ENCODE results near the gene NPHS2.
"Not testable (repeated sequence)": the region's sequence is repeated elsewhere in the genome, so short reads cannot be mapped to it uniquely, and the experiment has no call there.

The NPHS2 gene

DNA sequence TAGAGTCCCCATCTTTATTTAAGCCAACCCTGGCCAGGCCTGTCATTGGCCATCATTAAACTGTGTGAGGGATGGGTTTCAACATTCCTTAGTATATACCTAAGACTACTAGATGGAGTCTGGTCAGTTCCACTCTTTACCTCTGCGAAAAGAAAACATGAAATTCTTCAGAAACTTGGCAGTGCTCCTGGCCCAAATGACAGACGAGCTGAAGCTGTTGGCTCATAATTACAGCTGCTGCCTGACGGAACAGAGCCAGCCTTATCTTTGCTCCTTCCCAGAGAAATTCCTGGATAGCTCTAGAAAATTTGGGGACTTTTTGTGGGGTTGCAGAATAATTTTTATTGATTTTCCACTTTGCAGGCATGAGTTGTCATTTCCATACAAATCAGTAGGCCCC lies 30.4 kb downstream of the NPHS2 start:
- DNase-seq: no peak

DNA sequence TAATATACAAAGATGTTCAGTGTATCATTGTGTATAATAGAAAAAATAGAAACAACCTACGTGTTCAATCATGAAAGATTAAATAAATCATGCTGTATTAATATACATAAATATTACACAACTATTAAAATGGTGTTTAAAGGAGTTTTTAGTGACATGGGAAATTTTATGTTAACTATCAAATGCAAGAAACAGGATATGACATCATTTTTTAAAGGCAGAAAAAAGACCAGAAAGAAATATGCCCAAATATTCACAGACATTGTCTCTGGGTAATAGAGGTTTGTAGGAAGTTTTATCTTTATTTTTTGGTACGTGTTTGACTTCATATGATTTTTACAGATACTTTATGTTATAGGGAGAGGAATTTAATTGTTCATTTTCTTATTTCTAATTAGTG lies 34.0 kb downstream of the NPHS2 start:
- DNase-seq: no peak

- DNase-seq: no peak
These were observed 45.4 kb downstream of the NPHS2 start for GRCh38 chr1:179530352-179530751.

- DNase-seq: no peak
These were observed 46.1 kb downstream of the NPHS2 start for GRCh38 chr1:179529482-179530195.

DNA sequence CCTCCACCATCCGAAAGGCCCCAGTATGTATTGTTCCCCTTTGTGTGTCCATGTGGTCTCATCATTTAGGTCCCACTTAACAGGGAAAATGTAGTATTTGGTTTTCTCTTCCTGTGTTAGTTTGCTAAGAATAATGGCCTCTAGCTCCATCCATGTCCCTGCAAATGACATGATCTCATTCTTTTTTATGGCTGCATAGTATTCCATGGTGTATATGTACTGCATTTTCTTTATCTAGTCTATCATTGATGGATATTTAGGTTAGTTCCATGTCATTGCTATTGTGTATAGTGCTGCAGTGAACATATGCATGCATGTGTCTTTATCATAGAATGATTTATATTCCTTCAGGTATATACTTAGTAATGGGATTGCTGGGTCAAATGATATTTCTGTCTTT lies 57.2 kb downstream of the NPHS2 start:
- not testable (repeated sequence) for DNase-seq

- no peak for DNase-seq
These were observed 58.6 kb downstream of the NPHS2 start for GRCh38 chr1:179516976-179517705.

DNA sequence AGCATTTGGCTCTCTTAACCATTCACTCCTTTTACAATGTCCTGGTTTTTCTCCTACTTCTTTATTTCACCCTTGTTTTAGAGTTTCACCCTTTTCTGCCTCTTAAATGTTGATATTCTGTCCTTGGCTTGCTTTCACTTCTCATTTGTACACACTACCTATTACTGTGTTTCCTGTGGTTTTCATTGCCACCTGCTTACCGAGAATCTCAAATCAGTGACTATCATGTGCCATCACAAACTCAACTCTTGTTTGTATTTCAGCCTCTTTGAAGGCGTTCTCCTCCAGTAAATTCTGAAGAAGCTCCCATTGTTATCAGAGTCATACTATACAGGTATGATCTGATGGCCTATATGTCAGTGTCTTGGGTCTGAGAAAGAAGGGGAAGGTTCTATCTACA lies 65.7 kb downstream of the NPHS2 start:
- DNase-seq: no peak

DNA sequence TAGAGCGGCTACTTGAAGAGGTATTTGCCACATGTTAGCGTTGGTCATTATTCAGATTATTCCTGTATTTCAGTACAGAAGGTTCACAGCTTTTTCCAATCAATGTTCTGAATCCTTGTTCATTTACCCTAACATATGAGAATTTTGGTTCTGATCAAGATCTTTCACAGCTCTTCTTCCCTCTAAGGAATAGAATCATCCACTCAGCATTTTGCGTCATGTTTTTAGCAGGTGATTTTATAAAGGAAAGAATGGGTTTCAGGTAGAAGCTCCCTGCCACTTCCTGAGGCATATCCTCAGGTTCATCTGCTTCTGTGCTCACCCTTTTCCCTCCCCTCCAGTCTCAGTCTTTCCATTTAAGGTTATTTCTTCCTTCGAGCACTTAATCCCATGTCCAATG lies 66.4 kb downstream of the NPHS2 start:
- DNase-seq: no peak

- no peak for DNase-seq
These were observed 69.5 kb downstream of the NPHS2 start for GRCh38 chr1:179506199-179506598.
